ENCODE data around the gene CIC.

DNA sequence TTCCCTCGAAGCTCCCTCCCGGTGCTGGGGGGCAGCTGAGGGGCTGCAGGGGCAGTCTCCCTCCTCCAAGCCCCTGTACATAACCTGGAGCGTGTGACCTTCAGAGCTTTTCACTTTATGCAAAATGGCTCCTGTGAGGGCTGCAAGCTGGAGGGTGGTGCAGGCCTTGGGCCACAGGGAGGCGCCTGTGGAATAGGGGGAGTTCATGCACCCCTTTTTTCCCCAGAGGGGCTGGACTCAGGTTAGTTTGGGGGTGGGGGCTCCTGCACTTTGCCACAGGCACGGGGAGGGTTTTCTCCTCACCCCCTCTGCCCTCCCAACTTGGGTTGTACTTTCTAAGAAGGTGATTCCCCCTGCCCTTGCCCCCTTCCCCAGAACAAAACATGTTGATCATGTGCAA, 26.3 kb downstream of the CIC start:
- TF ChIP-seq, protein P1, sequence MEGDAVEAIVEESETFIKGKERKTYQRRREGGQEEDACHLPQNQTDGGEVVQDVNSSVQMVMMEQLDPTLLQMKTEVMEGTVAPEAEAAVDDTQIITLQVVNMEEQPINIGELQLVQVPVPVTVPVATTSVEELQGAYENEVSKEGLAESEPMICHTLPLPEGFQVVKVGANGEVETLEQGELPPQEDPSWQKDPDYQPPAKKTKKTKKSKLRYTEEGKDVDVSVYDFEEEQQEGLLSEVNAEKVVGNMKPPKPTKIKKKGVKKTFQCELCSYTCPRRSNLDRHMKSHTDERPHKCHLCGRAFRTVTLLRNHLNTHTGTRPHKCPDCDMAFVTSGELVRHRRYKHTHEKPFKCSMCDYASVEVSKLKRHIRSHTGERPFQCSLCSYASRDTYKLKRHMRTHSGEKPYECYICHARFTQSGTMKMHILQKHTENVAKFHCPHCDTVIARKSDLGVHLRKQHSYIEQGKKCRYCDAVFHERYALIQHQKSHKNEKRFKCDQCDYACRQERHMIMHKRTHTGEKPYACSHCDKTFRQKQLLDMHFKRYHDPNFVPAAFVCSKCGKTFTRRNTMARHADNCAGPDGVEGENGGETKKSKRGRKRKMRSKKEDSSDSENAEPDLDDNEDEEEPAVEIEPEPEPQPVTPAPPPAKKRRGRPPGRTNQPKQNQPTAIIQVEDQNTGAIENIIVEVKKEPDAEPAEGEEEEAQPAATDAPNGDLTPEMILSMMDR (conservative IDR thresholded peaks at IDR 0.05): no peak
- no peak for TF ChIP-seq EZH2 (IDR thresholded peaks at IDR 0.05; ENCODE audit: low read depth)
